Activated CD4-positive, alpha-beta T cell treated with anti-CD3 and anti-CD28 coated beads, Interleukin-2, amount 10 ng/mL, durations not matched to agents 7 days and 5 days (primary cell): Measurements from ENCODE around the gene PDGFRB. TPM values are rescaled to one million over a fixed set of nuclear protein-coding genes. Genes with fewer than 3 reads are reported as not detected.

Experiments used
- CTCF ChIA-PET: fragments of 350-600 bp; sonication (Branson Sonifier 250); formaldehyde crosslinking; loops from one replicate; lab custom pipeline; 2021; ENCODE audit warnings: antibody characterized with exemption; lab: Charles Lee
- POLR2A ChIA-PET: fragments of 350-600 bp; sonication (Branson Sonifier 250); formaldehyde crosslinking; loops from one replicate; lab custom pipeline; 2021; ENCODE audit warnings: antibody characterized with exemption; lab: Charles Lee
- DNase-seq: peaks from one replicate; pipeline ENCODE4 v3.0.0-alpha.2; 2020
- H3K27ac Mint-ChIP-seq: one replicate; pipeline ENCODE4 v1.8.0; 2021; ENCODE audit warnings: mild to moderate bottlenecking, moderate library complexity, mixed read lengths
- H3K27me3 Mint-ChIP-seq: one replicate; pipeline ENCODE4 v1.8.0; 2021; ENCODE audit warnings: mixed read lengths
- H3K36me3 Mint-ChIP-seq: one replicate; pipeline ENCODE4 v1.8.0; 2021; ENCODE audit warnings: low read depth, mixed read lengths
- H3K4me1 Mint-ChIP-seq: one replicate; pipeline ENCODE4 v1.8.0; 2021; ENCODE audit warnings: mixed read lengths
- H3K4me3 Mint-ChIP-seq: one replicate; pipeline ENCODE4 v1.8.0; 2021; ENCODE audit warnings: mild to moderate bottlenecking, moderate library complexity, mixed read lengths
- H3K9me3 Mint-ChIP-seq: one replicate; pipeline ENCODE4 v1.8.0; 2021; ENCODE audit warnings: mixed read lengths
- total RNA-seq, 2 experiments: library from RNA; stranded (reverse); gene quantifications; one replicate each; pipeline ENCODE4 v1.2.3, GENCODE V29; 2021

Gene PDGFRB
- total RNA-seq, 2 experiments from 2014 or later = 1.9 to 3.6 TPM

GRCh38 chr5:150120062-150120441 is 35.6 kb downstream of the PDGFRB start:
- DNase-seq = no peak
- ChIA-PET POLR2A (no interaction called here), CTCF (interaction anchor here (1.0 kb wide), 2 partner anchors 9 to 11 kb away, joined by 3 read pairs; no protein-coding TSS in a partner anchor)
- Mint-ChIP-seq H3K36me3 (no peaks in the 10 kb centered on the region), H3K4me1 (peaks cover 5% of the 10 kb centered on the region), H3K27me3 (no peaks in the 10 kb centered on the region), H3K27ac (no peak overlapping the region), H3K4me3 (no peak overlapping the region), H3K9me3 (no peaks in the 10 kb centered on the region)

GRCh38 chr5:150119421-150120061 is 36.1 kb downstream of the PDGFRB start:
- H3K4me1 Mint-ChIP-seq = peaks cover 5% of the 10 kb centered on the region
- CTCF ChIA-PET = interaction anchor here (0.9 to 1.1 kb wide), 2 partner anchors 12 to 114 kb away, joined by 3 read pairs; no protein-coding TSS in a partner anchor
- no peaks in the 10 kb centered on the region for H3K9me3 Mint-ChIP-seq
- DNase-seq = no peak
- POLR2A ChIA-PET = no interaction called here
- H3K27ac Mint-ChIP-seq = no peak overlapping the region
- H3K36me3 Mint-ChIP-seq = no peaks in the 10 kb centered on the region
- H3K27me3 Mint-ChIP-seq = no peaks in the 10 kb centered on the region
- no peak overlapping the region for H3K4me3 Mint-ChIP-seq

GRCh38 chr5:150118561-150119229 is 37.0 kb downstream of the PDGFRB start:
- Mint-ChIP-seq H3K4me1 (peaks cover 5% of the 10 kb centered on the region), H3K9me3 (no peaks in the 10 kb centered on the region), H3K27me3 (no peaks in the 10 kb centered on the region), H3K27ac (no peak overlapping the region), H3K36me3 (no peaks in the 10 kb centered on the region), H3K4me3 (no peak overlapping the region)
- DNase-seq = no peak
- CTCF ChIA-PET = interaction anchor here (0.9 to 1.3 kb wide), 3 partner anchors 9 to 113 kb away, joined by 3 to 6 read pairs (median 3); no protein-coding TSS in a partner anchor
- POLR2A ChIA-PET = no interaction called here

- no peak overlapping the region for H3K4me3 Mint-ChIP-seq
- H3K27me3 Mint-ChIP-seq = no peaks in the 10 kb centered on the region
- peaks cover 5% of the 10 kb centered on the region for H3K4me1 Mint-ChIP-seq
- H3K27ac Mint-ChIP-seq = no peak overlapping the region
- H3K9me3 Mint-ChIP-seq = no peaks in the 10 kb centered on the region
- no peak for DNase-seq
- no peaks in the 10 kb centered on the region for H3K36me3 Mint-ChIP-seq
- ChIA-PET POLR2A (no interaction called here), CTCF (interaction anchor here (1.1 to 1.3 kb wide), 2 partner anchors 9 to 112 kb away, joined by 3 to 6 read pairs; no protein-coding TSS in a partner anchor)
Measured at GRCh38 chr5:150117945-150118560, 37.6 kb downstream of the PDGFRB start.

GRCh38 chr5:150116667-150117400 is 38.8 kb downstream of the PDGFRB start:
- H3K27me3 Mint-ChIP-seq = no peaks in the 10 kb centered on the region
- no peak overlapping the region for H3K27ac Mint-ChIP-seq
- no peaks in the 10 kb centered on the region for H3K36me3 Mint-ChIP-seq
- H3K4me3 Mint-ChIP-seq = no peak overlapping the region
- ChIA-PET POLR2A (no interaction called here), CTCF (interaction anchor here (0.9 kb wide), 1 partner anchor 9 kb away, joined by 3 read pairs; no protein-coding TSS in a partner anchor)
- H3K4me1 Mint-ChIP-seq = peaks cover under 1% of the 10 kb centered on the region
- no peak for DNase-seq
- no peaks in the 10 kb centered on the region for H3K9me3 Mint-ChIP-seq

GRCh38 chr5:150114773-150115408 is 40.8 kb downstream of the PDGFRB start:
- peaks cover 2% of the 10 kb centered on the region for H3K27me3 Mint-ChIP-seq
- DNase-seq = no peak
- ChIA-PET CTCF (interaction anchor here (1.0 to 1.8 kb wide), 3 partner anchors 12 to 48 kb away, joined by 3 to 5 read pairs (median 3); no protein-coding TSS in a partner anchor), POLR2A (no interaction called here)
- no peaks in the 10 kb centered on the region for H3K4me1 Mint-ChIP-seq
- H3K4me3 Mint-ChIP-seq = no peak overlapping the region
- H3K36me3 Mint-ChIP-seq = no peaks in the 10 kb centered on the region
- H3K27ac Mint-ChIP-seq = no peak overlapping the region
- no peaks in the 10 kb centered on the region for H3K9me3 Mint-ChIP-seq

GRCh38 chr5:150114102-150114641 is 41.5 kb downstream of the PDGFRB start:
- no peak overlapping the region for H3K4me3 Mint-ChIP-seq
- H3K27me3 Mint-ChIP-seq = peaks cover 5% of the 10 kb centered on the region
- H3K36me3 Mint-ChIP-seq = no peaks in the 10 kb centered on the region
- CTCF ChIA-PET = interaction anchor here (1.8 kb wide), 1 partner anchor 17 kb away, joined by 5 read pairs; no protein-coding TSS in a partner anchor
- POLR2A ChIA-PET = no interaction called here
- H3K4me1 Mint-ChIP-seq = no peaks in the 10 kb centered on the region
- DNase-seq = peak; percentile 2
- H3K27ac Mint-ChIP-seq = no peak overlapping the region
- no peaks in the 10 kb centered on the region for H3K9me3 Mint-ChIP-seq

GRCh38 chr5:150113047-150113744 is 42.4 kb downstream of the PDGFRB start:
- no peak overlapping the region for H3K27ac Mint-ChIP-seq
- CTCF ChIA-PET = no interaction called here
- no peak overlapping the region for H3K4me3 Mint-ChIP-seq
- H3K36me3 Mint-ChIP-seq = no peaks in the 10 kb centered on the region
- DNase-seq = peak; percentile 1
- no peaks in the 10 kb centered on the region for H3K9me3 Mint-ChIP-seq
- POLR2A ChIA-PET = no interaction called here
- no peaks in the 10 kb centered on the region for H3K4me1 Mint-ChIP-seq
- H3K27me3 Mint-ChIP-seq = peaks cover 7% of the 10 kb centered on the region

GRCh38 chr5:150112201-150113046 is 43.2 kb downstream of the PDGFRB start:
- Mint-ChIP-seq H3K4me3 (no peak overlapping the region), H3K4me1 (no peaks in the 10 kb centered on the region), H3K27ac (no peak overlapping the region), H3K27me3 (peaks cover 7% of the 10 kb centered on the region), H3K36me3 (no peaks in the 10 kb centered on the region), H3K9me3 (no peaks in the 10 kb centered on the region)
- POLR2A ChIA-PET = no interaction called here
- CTCF ChIA-PET = interaction anchor here (0.8 to 1.5 kb wide), 3 partner anchors 11 to 287 kb away, joined by 3 read pairs; no protein-coding TSS in a partner anchor
- DNase-seq = peak; percentile 1

GRCh38 chr5:150111122-150111521 is 44.5 kb downstream of the PDGFRB start:
- no peak for DNase-seq
- CTCF ChIA-PET = interaction anchor here (0.9 to 1.5 kb wide), 4 partner anchors 9 to 34 kb away, joined by 3 to 4 read pairs (median 3); no protein-coding TSS in a partner anchor
- Mint-ChIP-seq H3K27ac (no peak overlapping the region), H3K36me3 (no peaks in the 10 kb centered on the region), H3K4me3 (no peak overlapping the region), H3K4me1 (peaks cover 4% of the 10 kb centered on the region), H3K27me3 (peaks cover 7% of the 10 kb centered on the region), H3K9me3 (no peaks in the 10 kb centered on the region)
- POLR2A ChIA-PET = no interaction called here

GRCh38 chr5:150109921-150110320 is 45.7 kb downstream of the PDGFRB start:
- no peak for DNase-seq
- Mint-ChIP-seq H3K4me1 (peaks cover 4% of the 10 kb centered on the region), H3K36me3 (no peaks in the 10 kb centered on the region), H3K4me3 (no peak overlapping the region), H3K27me3 (peaks cover 7% of the 10 kb centered on the region), H3K27ac (no peak overlapping the region), H3K9me3 (no peaks in the 10 kb centered on the region)
- ChIA-PET POLR2A (no interaction called here), CTCF (no interaction called here)
